Thoracic aorta (tissue), 2 donors: ENCODE results near the gene TMEM247. TPM values are rescaled to one million over a fixed set of nuclear protein-coding genes. Genes with fewer than 3 reads are reported as not detected.

ENCODE experiments used
- ATAC-seq: fragments of 150-250 bp; one replicate; pipeline ENCODE4 v1.8.0; 2017; ENCODE audit warnings: low read depth; ENCODE audit not compliant: insufficient number of reproducible peaks, low FRiP score
- DNase-seq: peaks from one replicate; pipeline ENCODE4 v3.0.0-alpha.2; 2020; ENCODE audit warnings: low spot score
- H3K27ac ChIP-seq, 2 donors: fragments of 200-600 bp; sonication (generic); 1 replicate in 1 of 2; 2 replicates in 1 of 2; pipeline ENCODE4 v1.5.1; 2016; ENCODE audit warnings: mild to moderate bottlenecking in 2 of 2, moderate library complexity in 2 of 2
- H3K27me3 ChIP-seq: fragments of 200-600 bp; sonication (generic); replicated peaks from 2 replicates; pipeline ENCODE4 v1.6.0; 2016; ENCODE audit warnings: mild to moderate bottlenecking; ENCODE audit not compliant: insufficient read depth
- H3K36me3 ChIP-seq: fragments of 200-600 bp; sonication (generic); one replicate; pipeline ENCODE4 v1.5.1; 2016
- H3K4me1 ChIP-seq, 2 donors: fragments of 200-600 bp; sonication (generic); 1 replicate in 1 of 2; 2 replicates in 1 of 2; pipeline versions ENCODE4 v1.5.1 to v1.6.0; 2016; ENCODE audit warnings: low read depth in 2 of 2, mild to moderate bottlenecking in 1 of 2; ENCODE audit not compliant: control insufficient read depth in 1 of 2
- H3K4me3 ChIP-seq: fragments of 200-600 bp; sonication (generic); 2 replicates; pipeline ENCODE4 v1.5.1; 2016; ENCODE audit warnings: mild to moderate bottlenecking
- H3K9me3 ChIP-seq: fragments of 200-600 bp; sonication (generic); 2 replicates; pipeline ENCODE4 v1.5.1; 2016
- total RNA-seq, 2 donors: library from RNA; depleted of rRNA; stranded (reverse); fragments of >200 nt; gene quantifications; one replicate each; pipeline versions ENCODE4 v1.1.0 to v1.2.3, GENCODE V29; 2016
- TF ChIP-seq, protein P1 (sequence below): fragments of 200-600 bp; sonication (generic); IDR thresholded peaks from one replicate; pipeline ENCODE4 v1.5.1; 2019; ENCODE audit warnings: antibody characterized with exemption

The TMEM247 gene
- total RNA-seq, 2 donors from 2014 or later = not detected

- Histone ChIP-seq H3K27me3 (no peaks in the 10 kb centered on the region), H3K9me3 (no peaks in the 10 kb centered on the region), H3K4me3 (no peak overlapping the region), H3K36me3 (no peaks in the 10 kb centered on the region), H3K27ac (no peak overlapping the region), H3K4me1 (no peaks in the 10 kb centered on the region)
- ATAC-seq = no peak
- TF ChIP-seq, protein P1, sequence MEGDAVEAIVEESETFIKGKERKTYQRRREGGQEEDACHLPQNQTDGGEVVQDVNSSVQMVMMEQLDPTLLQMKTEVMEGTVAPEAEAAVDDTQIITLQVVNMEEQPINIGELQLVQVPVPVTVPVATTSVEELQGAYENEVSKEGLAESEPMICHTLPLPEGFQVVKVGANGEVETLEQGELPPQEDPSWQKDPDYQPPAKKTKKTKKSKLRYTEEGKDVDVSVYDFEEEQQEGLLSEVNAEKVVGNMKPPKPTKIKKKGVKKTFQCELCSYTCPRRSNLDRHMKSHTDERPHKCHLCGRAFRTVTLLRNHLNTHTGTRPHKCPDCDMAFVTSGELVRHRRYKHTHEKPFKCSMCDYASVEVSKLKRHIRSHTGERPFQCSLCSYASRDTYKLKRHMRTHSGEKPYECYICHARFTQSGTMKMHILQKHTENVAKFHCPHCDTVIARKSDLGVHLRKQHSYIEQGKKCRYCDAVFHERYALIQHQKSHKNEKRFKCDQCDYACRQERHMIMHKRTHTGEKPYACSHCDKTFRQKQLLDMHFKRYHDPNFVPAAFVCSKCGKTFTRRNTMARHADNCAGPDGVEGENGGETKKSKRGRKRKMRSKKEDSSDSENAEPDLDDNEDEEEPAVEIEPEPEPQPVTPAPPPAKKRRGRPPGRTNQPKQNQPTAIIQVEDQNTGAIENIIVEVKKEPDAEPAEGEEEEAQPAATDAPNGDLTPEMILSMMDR = no peak
- DNase-seq = no peak
Observed at GRCh38 chr2:46481198-46482193, 2.1 kb downstream of the TMEM247 start.

GRCh38 chr2:46482490-46482889 is 3.1 kb downstream of the TMEM247 start:
- H3K36me3 ChIP-seq = no peaks in the 10 kb centered on the region
- ATAC-seq = no peak
- peaks cover 0 to 2% of the 10 kb centered on the region in 2 donors for H3K4me1 ChIP-seq
- TF ChIP-seq, protein P1 = no peak
- no peak overlapping the region for H3K4me3 ChIP-seq
- no peak overlapping the region for H3K27ac ChIP-seq
- DNase-seq = no peak
- H3K27me3 ChIP-seq = no peaks in the 10 kb centered on the region
- no peaks in the 10 kb centered on the region for H3K9me3 ChIP-seq

GRCh38 chr2:46485002-46485401 is 5.6 kb downstream of the TMEM247 start:
- Histone ChIP-seq H3K27ac (no peak overlapping the region), H3K4me1 (peaks cover 4 to 24% of the 10 kb centered on the region in 2 donors), H3K9me3 (no peaks in the 10 kb centered on the region), H3K4me3 (no peak overlapping the region), H3K27me3 (no peaks in the 10 kb centered on the region), H3K36me3 (no peaks in the 10 kb centered on the region)
- DNase-seq = no peak
- ATAC-seq = no peak
- TF ChIP-seq, protein P1 = no peak

DNA sequence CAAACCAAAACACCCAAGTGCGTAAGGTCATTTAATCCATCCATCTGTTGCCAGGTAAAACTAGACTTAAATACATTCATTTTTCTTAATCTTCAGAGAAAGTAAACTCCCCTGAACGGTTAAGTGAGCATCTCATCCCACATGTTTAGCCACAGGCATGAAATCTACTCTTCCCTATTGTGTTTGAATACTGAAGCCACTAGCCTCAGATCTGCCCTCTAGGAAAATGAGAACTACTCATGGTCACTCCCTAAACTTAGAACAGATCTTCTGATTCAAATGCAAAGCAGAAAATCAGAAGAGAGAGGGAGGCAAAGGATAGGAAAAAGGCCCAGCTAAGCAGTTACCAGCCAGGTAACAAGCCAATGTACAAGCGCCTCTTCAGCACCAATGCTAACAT is 7.1 kb downstream of the TMEM247 start:
- DNase-seq = no peak
- H3K27me3 ChIP-seq = no peaks in the 10 kb centered on the region
- no peak overlapping the region for H3K27ac ChIP-seq
- H3K4me1 ChIP-seq = peaks cover 15 to 36% of the 10 kb centered on the region in 2 donors
- no peak for ATAC-seq
- no peaks in the 10 kb centered on the region for H3K36me3 ChIP-seq
- no peak overlapping the region for H3K4me3 ChIP-seq
- H3K9me3 ChIP-seq = no peaks in the 10 kb centered on the region
- TF ChIP-seq, protein P1 = no peak

DNA sequence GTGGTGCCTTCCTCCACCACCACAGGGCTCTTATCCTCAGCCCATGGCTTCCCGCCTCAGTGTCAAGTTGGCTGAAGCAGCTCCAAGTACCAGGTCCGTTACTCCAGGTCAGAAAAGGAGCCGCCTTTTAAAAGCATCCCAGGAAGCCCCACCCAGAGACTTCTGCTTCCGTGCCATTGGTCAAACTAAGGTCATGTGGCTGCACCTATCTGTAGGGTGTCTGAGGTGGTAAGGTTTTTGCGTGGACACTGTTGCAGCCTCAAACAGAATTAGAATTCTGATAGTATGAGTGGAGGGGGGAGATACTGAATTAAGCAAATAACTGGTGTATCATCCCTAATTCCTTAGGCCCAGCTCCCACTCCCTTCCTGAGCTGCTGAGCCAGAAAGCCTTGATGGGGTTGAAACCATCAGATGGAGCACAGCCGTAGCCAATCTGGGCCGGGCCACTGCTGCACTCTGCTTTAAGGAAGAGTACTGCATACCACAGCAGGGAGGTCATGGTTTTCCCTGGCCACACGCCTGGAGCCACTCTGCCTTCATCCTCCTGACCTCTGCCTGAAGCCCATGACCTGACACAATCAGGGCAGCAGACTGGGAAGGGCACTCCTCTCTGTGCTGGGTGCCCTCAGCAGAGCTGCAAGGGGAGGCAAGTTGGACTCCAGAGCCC is 8.4 kb downstream of the TMEM247 start:
- H3K27ac ChIP-seq = peak overlapping the region; percentile 1 to 41
- H3K4me3 ChIP-seq = no peak overlapping the region
- TF ChIP-seq, protein P1 = no peak
- no peaks in the 10 kb centered on the region for H3K9me3 ChIP-seq
- H3K36me3 ChIP-seq = no peaks in the 10 kb centered on the region
- peaks cover 15 to 36% of the 10 kb centered on the region in 2 donors for H3K4me1 ChIP-seq
- no peaks in the 10 kb centered on the region for H3K27me3 ChIP-seq
- peak; percentile 17 for ATAC-seq
- peak; percentile 52 for DNase-seq
